A673 (cell line): ENCODE results near the gene ARL14.

Experiments
- CTCF ChIP-seq: fragments of 300-800, 200-600 bp; sonication (generic); conservative IDR thresholded peaks from 2 replicates; pipeline ENCODE4 v1.5.1; 2017; ENCODE audit warnings: low read depth, mild to moderate bottlenecking, antibody characterized with exemption, low read length, moderate library complexity, mixed read lengths
- EZH2 ChIP-seq: fragments of 200-600 bp; sonication (generic); IDR thresholded peaks from 2 replicates; pipeline ENCODE4 v1.6.1; 2017; ENCODE audit warnings: borderline replicate concordance, low read depth, mild to moderate bottlenecking, mixed read lengths, antibody characterized with exemption, low read length; ENCODE audit not compliant: poor library complexity, severe bottlenecking

GRCh38 chr3:160629491-160629890 is 47.5 kb upstream of the ARL14 start:
- TF ChIP-seq EZH2 (no peak), CTCF (no peak)
